HT1080 (cell line): ENCODE data around the gene KL. TPM values are rescaled to one million over a fixed set of nuclear protein-coding genes. Genes with fewer than 3 reads are reported as not detected.

Source experiments
- DNase-seq: peaks from one replicate; pipeline ENCODE4 v3.0.0-alpha.2; 2015; ENCODE audit warnings: low read depth
- total RNA-seq: library from RNA; depleted of rRNA; stranded (reverse); fragments of >200 nt; shearing (Covaris generic); gene quantifications from 2 replicates; pipeline ENCODE4 v1.2.3, GENCODE V29; 2014

Gene KL
- total RNA-seq, 1 experiment from 2014 or later: not detected

GRCh38 chr13:33079960-33080359 is 63.7 kb downstream of the KL start:
- no peak for DNase-seq

DNA sequence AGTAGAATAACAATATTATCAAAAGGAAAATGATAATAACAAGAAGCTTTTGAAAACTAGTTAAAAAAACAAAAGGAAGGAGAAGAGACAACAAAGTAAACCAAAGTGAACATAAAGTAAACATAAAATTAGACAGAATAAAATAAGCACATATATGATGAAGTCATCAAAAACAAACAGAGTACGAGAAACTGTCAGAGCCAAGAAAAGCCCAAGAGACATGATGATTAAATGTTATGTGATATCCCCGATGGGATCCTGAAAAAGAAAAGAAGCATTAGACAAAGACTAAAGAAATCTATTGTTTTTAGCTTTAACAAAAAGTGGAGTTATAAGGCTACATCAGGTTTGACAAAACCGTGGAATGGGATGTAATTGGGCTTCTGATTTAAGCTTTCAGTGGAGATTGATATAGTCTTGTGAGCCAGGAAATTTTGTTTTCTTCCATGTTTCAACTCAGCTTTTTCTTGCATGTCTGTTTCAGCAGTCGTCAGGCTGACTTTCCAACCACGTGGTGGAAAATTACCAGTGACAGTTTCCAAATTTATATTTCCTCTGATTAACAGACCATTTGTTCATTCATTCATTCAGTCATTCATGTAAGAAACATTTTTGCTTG is 64.9 kb downstream of the KL start:
- no peak for DNase-seq

DNA sequence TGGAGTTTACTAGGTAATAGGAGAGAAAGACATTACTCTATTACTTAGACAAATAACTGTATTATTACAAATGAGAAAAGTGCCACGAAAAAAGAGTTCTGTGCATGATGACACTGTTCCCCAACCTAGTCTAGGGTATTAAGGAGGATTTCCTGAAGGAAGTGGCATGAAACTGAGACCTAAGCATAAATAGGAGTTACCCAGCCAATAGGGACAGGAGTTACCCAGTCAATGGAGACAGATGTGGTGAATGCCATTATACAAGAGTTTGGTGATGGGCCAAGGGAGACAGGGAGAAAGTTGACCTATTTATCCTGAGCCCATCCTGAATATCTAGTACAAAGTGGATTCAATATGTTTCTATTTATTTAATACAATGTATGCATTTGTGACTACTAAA is 65.4 kb downstream of the KL start:
- no peak for DNase-seq

DNA sequence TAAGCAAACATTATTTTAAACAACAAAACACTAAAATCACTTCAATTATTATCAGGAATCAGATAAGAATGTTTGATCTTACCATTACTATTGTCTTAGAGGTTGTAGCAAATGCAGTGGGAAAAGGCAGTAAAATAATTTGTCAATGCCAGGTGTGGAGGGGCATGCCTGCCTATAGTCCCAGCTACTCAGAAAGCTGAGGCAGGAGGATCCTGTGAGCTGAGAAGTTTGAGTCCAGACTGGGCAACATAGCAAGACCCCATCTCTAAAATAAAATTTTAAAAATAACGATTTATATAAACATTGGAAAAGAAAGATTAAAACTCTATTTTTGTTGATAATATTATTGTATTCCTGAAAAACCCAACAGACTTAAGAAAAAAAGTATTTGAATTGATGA is 66.8 kb downstream of the KL start:
- no peak for DNase-seq

DNA sequence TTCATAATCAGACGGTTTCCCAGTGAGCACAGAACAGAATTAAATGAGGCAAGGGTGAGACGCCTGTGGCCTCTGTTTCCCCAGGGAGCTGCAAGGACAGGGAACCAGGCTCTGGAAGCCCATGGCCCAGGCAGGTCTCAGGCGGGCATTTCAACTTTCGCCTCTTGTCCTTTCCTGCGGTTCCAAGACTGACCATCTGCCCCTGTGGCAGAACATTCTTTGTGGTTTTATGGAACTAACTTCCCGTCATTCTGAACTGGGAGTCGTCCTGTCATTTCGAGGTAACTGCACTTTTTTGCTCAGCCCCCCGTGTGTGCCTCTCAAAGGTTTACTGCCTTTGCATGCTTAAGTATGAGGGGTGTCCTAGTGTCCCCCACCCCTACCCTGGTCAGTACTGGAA is 70.9 kb downstream of the KL start:
- DNase-seq: peak; percentile 37

DNA sequence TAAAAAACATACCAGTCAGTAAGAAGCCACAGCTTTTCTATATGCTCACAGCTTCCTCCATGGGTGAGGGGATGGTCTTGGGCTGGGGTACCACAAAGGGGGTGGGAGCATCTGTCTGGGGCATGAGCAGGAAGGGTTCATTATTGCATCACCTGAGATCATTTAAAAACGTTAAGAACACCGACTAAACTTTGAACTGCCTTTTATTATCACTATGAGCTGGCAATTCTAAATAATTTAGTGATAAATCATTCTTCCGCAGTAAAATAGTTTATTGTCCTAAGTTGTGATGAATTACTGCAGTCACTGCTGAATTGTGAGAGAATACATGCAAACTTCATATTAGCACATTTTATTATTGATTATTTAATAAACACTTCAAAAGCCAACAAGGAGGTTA is 71.6 kb downstream of the KL start:
- DNase-seq: peak; percentile 21

DNA sequence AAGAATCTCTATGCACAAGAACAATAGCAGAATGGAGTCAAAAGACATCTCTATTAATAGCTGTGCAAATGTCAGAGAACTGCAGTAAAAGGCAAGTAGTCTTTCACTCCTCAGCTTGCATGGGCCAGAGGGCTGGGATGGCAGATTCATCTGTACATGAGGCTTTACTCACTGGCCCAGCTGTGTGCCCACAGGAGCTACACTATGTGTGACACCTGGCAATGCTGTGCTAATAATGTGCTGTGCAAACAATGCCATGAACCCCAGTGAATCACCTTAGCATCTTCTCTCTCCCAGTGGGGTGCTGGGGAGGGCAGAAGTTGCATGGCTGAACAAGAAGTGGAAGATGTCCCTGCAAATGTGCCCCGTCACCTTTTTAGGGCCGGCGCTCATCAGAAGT is 73.1 kb downstream of the KL start:
- no peak for DNase-seq

- DNase-seq: no peak
Observed at GRCh38 chr13:33090755-33091414, 74.7 kb downstream of the KL start.

DNA sequence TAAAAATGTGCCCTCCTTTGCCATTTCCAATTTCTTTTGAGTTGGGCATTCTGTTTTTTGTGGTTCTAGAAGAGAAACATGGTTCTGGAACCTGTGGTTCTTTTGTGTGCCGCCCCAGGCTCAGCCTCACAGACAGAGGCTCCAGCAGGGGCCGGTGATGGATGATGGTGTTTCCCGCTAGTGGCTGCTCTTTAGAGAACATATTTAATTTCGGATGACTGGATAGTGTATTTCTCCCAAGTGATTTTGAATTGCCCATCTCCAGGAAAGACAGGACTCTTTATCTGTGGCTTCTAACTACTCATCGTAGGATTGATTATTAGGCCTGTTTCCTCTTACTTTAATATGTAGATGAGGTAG is 75.2 kb downstream of the KL start:
- DNase-seq: no peak

DNA sequence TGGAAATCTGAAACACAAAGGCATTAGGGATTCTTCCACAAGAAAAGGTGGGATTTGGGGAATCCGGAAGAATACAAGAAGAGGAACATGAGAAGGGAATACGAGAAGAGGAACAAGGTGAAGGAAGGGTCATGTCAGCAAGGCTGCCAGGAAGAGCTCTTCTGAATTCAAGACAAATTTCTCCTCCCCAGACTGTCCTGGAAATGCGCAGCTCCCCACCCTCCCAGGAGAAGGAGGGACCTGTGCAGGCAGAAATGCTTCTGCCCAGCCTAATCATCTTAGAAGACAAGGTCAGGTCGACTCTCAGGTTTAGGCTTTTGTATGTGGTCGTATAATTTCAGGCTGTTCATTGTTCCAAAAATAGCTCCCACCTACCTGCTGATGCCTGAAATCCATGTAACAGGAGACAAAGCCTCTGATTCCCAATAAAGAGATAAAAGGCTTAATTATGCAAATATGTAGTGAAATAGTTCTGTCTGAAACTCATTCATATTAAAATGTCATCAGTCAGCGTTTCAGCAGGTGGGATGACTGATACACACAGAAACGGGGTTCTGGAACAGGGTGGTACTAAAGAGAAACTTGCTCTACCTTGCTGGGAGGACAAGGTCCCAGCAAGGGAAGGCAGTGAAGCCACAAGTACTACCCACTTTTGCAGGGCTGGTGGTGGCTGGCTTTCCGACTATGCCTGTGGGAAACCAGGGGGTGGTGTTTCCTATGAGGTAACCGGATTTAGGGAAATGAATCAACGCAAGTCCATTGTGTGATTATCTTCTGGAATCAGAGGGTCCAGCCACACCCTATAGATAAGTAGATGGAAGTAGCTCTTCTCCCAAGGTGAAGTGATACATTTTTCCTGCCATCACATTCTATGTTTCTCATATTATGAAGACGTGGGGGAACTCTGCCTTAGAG is 76.1 kb downstream of the KL start:
- peak; percentile 49 for DNase-seq

GRCh38 chr13:33096886-33097605 is 80.8 kb downstream of the KL start:
- no peak for DNase-seq

GRCh38 chr13:33099860-33100259 is 83.6 kb downstream of the KL start:
- DNase-seq: no peak

- DNase-seq: no peak
Observed at GRCh38 chr13:33100886-33101285, 84.7 kb downstream of the KL start.

DNA sequence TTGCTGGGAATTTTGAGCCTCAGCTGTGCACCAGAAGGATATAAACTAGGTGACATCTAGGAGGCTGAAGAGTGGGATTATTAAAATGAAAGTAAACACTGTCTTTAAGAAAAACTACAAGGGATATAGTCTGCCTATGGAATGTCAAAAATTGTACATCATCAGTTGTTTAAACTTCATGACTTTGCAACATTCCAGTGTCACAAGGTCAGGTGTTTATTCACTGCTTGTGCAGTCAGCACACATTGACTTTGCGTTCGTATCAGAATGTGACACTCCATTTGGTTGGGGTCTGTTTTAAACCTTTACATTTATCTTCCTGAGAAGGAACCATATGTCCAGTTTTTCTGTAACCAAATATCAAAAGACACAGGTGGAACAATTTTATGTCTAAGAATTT is 85.6 kb downstream of the KL start:
- no peak for DNase-seq

DNA sequence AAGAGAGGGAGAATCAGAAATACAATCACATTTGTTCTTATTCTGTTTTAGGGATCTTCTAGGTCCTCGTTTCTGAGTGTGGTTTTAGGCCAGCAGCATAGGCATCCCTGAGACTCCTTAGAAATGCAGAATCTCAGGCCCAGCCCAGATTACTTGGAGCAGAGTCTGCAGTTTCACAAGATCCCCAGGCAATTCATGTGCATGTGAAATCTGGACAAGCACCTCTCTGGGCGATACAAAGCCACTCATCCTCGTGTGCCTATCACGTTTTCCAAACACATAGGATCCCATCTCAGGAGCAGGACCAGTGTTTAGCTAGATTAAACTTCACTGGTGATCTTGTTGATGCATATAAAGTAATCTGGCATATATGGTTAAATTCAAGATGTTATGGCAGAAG is 87.2 kb downstream of the KL start:
- DNase-seq: no peak

- DNase-seq: no peak
Observed at GRCh38 chr13:33105387-33106005, 89.3 kb downstream of the KL start.

DNA sequence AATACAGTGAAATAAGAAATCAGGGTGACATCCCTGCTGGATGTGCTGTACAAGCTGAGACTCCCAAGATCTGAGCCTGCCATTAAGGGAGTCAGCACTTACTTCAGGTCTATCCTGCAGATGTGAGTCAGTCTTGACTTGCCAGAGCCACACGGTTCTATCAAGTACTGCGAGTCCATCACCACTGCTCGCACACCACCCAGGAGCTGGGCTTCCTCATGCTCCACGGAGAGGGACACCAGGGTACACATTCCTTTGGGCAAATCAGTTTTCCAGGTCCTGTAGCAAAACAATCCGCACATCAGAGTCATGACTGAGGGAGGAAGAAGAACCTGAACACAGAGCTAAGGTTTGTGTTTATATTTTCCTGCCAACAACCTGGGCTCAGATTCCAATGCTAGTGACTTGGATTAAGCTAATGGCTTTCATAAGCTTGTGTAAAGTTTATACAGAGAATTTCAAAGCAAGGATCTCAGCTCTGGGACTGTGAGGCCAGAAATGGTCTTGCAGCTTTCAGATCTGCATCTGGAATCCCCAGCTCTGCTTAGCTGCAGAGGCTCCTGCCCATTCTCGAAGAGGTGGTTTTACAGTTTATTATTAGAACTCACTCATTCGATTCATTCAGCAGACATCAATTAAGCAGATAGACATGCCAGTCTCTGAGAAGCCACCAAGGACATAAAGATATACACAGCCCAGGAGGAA is 90.6 kb downstream of the KL start:
- DNase-seq: no peak

GRCh38 chr13:33107361-33107760 is 91.1 kb downstream of the KL start:
- no peak for DNase-seq

DNA sequence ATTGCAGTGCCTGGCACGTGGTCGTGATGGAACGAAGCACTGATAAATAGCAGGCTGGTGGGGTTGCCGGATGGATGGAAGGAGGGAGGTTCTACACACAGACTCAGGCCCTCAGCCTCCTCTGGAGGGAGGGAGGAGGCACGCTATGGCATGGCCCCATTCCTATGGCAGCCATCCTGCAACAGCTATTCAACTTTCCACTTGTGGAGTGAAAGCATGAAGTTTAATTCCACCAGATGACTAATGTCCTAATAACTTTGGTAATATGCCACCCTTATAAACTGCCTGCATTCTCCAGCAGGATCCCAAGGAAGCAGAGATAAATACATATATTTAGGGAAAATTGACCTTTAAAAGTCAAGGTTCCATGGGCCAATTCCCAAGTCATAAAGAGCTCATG is 92.4 kb downstream of the KL start:
- DNase-seq: no peak

- no peak for DNase-seq
Observed at GRCh38 chr13:33109271-33109697, 93.1 kb downstream of the KL start.

DNA sequence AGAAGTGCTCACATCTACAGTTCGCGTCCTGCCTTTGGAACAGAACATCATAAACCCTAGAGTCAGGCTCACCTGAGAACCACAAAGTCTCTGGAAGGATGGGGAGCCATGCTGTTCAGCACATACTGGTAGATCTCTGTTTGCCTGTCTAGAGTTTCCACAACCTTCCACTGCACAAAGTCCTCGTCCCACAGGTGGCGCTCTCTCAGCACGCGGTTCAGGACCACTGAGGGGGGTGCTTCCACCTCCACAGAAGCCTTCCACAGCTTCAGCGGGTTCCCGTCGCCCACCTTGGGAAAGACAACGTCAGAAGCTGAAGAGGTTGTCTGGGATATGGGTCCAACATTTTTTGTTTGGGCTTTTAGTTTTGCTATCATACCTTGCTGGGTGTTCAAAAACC is 93.6 kb downstream of the KL start:
- no peak for DNase-seq
